Pancreas (tissue), 10 donors: ENCODE data around the gene PGAP6. TPM values are rescaled to one million over a fixed set of nuclear protein-coding genes. Genes with fewer than 3 reads are reported as not detected.
A peak's percentile ranks its signal among the peaks of the same experiment; 100 is the strongest.

Experiments
- ATAC-seq, 4 donors: fragments of 200-7000 bp; cut with Tn5 transposase; one replicate each; pipeline versions ENCODE4 v1.8.0 to v1.9.1; 2020; ENCODE audit warnings: mild to moderate bottlenecking in 4 of 4, moderate library complexity in 4 of 4
- DNase-seq, 6 donors: peaks; one replicate each; pipeline ENCODE4 v3.0.0-alpha.2; 2020
- FAIRE-seq: peaks from 2 replicates; lab custom pipeline; 2012; peaks lifted over from hg19 to GRCh38; lab: Jason Lieb, UNC
- H3K27ac ChIP-seq, 4 donors: fragments of 200-600 bp; sonication (generic); 1 replicate in 3 of 4; 2 replicates in 1 of 4; pipeline versions ENCODE4 v1.5.0 to v1.8.0; 2020
- H3K27me3 ChIP-seq, 4 donors: fragments of 200-600 bp; one replicate each; pipeline ENCODE4 v1.8.0; 2021
- H3K36me3 ChIP-seq, 3 donors: fragments of 200-600 bp; sonication (generic) in 1 of 3; one replicate each; pipeline versions ENCODE4 v1.5.0 to v1.8.0; 2020 to 2021
- H3K4me1 ChIP-seq, 3 donors: fragments of 200-600 bp; one replicate each; pipeline ENCODE4 v1.8.0; 2021
- H3K4me3 ChIP-seq, 4 donors: fragments of 200-600 bp; sonication (generic) in 2 of 4; one replicate each; pipeline versions ENCODE4 v1.5.0 to v1.8.0; 2020 to 2021
- H3K9me3 ChIP-seq, 4 donors: fragments of 200-600 bp; one replicate each; pipeline ENCODE4 v1.8.0; 2021
- WGBS, 2 donors: extraction: QIAGEN DNeasy Blood & Tissue Kit; methylation state at CpG; one replicate each; pipeline ENCODE4 v1.1.7; 2013; 5-methylcytosine and 5-hydroxymethylcytosine counted together
- intact Hi-C, 3 donors: fragments of 100-400 bp; cut with DNase I; formaldehyde crosslinking; loops; one replicate each; pipeline versions ENCODE4 v1.11.1 to v1.14.2; 2022
- polyA plus RNA-seq, 2 donors: library from polyadenylated mRNA; stranded (reverse); fragments of 200-250 nt; gene quantifications; one replicate each; pipeline ENCODE4 v1.2.3, GENCODE V29; 2013
- total RNA-seq, 6 donors: library from RNA; stranded (reverse); fragmentation: NEBNext Ultra II Directional in 4 of 6; extraction: Animal tissue kit (Norgen Biotek cat#: 25700) in 4 of 6; gene quantifications; one replicate each; pipeline versions ENCODE4 v1.2.1 to v1.2.4, GENCODE V29; 2021 to 2023
- TF ChIP-seq, protein P1 (sequence below), 4 donors: fragments of 200-600 bp; sonication (generic) in 3 of 4; IDR thresholded peaks; one replicate each; pipeline versions ENCODE4 v1.5.0 to v1.8.0; 2021; ENCODE audit warnings: antibody characterized with exemption in 4 of 4
- donor health status: healthy with polysubstance abuse.
- donor health status: DM: no; HTN: no; CAD: no; lungs with moderate emphysema.
- donor health status: DM: no; HTN: no; CAD: no.
- donor health status: control.
- donor health status: control.
- donor health status: Bipolar disorder and iron deficiency.
- donor health status: DM: yes; HTN: yes; CAD: no.
- donor health status: DM: no; HTN: no; CAD: no.
- donor health status: DM: no; HTN: no; CAD: no.
- donor health status: DM: yes; HTN: yes; CAD: no.

The PGAP6 gene
- total and polyA plus RNA-seq, 8 donors, result 53.1 to 88.5 (median 61.5) TPM

DNA sequence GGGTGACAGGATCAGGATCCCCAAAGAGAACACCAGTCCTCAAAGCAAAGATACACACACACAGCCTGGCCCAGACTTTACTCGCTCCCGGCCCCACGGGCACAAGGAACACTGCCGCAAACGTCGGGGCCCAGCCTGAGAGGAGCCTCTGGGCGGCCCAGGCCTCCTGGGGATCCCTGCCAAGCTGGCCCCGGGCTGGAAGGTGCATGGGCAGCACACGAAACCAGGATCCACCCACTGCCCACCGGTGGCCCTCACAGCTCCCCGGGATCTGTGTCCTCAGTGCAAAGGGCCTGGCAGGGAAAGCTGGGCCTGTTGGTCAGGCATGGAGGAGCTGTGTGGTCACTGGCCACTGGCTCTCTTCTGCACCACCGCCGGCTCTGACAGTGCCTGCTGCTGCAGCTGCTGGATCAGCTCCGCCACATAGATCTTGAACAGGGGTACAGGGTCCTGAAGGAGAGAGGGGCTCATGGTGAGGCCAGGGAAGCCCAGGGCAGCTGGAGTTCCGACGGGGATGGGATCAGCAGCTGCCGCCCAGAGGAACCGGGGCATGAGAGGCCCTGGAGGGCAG is 14.4 kb downstream of the PGAP6 start:
- peak in 1 of 6 donors; percentile 15 for DNase-seq
- H3K4me3 ChIP-seq, result no peak overlapping the region
- H3K4me1 ChIP-seq, result peaks cover 0 to 11% (median 6%) of the 10 kb centered on the region in 3 donors
- no peaks in the 10 kb centered on the region for H3K27me3 ChIP-seq
- 94 to 97% methylated on average over 17 to 18 of the region's 18 CpGs for WGBS, 2 donors
- intact Hi-C loops, result no loop called here
- FAIRE-seq, result no peak
- H3K9me3 ChIP-seq, result no peaks in the 10 kb centered on the region
- H3K27ac ChIP-seq, result no peak overlapping the region
- TF ChIP-seq, protein P1, sequence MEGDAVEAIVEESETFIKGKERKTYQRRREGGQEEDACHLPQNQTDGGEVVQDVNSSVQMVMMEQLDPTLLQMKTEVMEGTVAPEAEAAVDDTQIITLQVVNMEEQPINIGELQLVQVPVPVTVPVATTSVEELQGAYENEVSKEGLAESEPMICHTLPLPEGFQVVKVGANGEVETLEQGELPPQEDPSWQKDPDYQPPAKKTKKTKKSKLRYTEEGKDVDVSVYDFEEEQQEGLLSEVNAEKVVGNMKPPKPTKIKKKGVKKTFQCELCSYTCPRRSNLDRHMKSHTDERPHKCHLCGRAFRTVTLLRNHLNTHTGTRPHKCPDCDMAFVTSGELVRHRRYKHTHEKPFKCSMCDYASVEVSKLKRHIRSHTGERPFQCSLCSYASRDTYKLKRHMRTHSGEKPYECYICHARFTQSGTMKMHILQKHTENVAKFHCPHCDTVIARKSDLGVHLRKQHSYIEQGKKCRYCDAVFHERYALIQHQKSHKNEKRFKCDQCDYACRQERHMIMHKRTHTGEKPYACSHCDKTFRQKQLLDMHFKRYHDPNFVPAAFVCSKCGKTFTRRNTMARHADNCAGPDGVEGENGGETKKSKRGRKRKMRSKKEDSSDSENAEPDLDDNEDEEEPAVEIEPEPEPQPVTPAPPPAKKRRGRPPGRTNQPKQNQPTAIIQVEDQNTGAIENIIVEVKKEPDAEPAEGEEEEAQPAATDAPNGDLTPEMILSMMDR (IDR thresholded peaks at IDR 0.05), result no peak
- H3K36me3 ChIP-seq, result peaks cover 3 to 8% (median 4%) of the 10 kb centered on the region in 3 donors
- ATAC-seq, result no peak

DNA sequence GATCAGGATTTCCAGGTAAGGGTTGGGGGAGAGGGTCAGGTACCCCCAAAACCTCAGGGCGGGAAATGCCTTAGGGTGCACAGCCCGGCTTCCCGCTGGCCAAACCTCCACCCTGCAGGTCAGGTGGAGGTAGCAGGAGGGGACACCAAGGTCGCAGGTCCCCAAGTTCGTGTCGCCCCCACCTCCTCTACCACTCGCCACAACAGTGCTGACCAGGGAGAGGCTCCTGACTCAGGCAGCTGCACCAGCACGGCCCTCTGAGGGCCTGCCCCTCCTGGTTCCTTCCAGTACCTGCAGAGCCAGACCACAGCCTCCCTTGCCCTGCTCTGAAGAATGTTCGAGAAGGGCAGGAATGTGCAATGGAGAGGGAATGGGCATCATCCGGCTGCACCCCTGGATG is 15.3 kb downstream of the PGAP6 start:
- TF ChIP-seq, protein P1 (IDR thresholded peaks at IDR 0.05), result no peak
- FAIRE-seq (no peak), DNase-seq (peak in 1 of 6 donors; percentile 17), ATAC-seq (no peak)
- Histone ChIP-seq H3K36me3 (peaks cover 3 to 8% (median 4%) of the 10 kb centered on the region in 3 donors), H3K4me3 (no peak overlapping the region), H3K4me1 (peaks cover 0 to 11% (median 6%) of the 10 kb centered on the region in 3 donors), H3K9me3 (no peaks in the 10 kb centered on the region), H3K27me3 (no peaks in the 10 kb centered on the region), H3K27ac (no peak overlapping the region)
- 83 to 89% methylated on average over 10 of the region's 10 CpGs for WGBS, 2 donors
- intact Hi-C loops, result no loop called here

DNA sequence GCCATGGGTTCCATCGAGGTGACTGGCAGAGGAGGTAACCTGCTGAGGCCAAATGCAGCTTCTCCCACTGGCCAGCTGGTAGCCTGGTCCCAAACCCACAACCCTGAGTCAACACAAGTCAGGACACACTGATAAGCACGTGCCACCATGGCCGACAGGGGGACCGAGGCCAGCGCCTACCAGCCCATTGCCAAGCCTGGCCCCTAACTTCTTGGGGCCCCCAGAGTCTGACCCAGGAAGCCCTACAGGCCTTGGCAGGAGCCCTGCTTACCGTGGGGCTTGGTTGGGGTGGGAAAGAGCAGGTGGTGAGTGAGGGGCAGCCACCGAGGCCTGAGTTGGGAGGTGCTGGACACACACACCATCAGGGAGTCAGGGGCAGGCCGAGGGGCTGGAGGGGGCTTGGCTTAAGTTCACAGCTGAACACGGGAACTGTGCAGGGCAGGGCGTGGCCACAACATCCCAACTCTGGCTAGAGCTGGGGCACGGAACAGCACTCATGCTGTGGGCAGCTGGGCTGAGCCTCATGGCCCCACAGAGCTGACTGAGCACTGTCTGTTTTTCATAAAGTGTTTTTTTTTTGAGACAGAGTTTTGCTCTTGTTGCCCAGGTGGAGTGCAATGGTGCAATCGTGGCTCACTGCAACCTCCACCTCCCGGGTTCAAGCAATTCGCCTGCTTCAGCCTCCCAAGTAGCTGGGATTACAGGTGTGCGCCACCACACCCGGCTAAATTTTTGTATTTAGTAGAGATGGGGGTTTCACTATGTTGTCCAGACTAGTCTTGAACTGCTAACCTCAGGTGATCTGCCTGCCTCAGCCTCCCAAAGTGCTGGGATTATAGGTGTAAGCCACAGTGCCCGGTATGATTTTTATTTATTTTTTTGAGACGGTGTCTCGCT is 16.9 kb downstream of the PGAP6 start:
- no peak for FAIRE-seq
- DNase-seq, result peak in 4 of 6 donors; percentile 25 to 74 (median 48)
- H3K4me3 ChIP-seq, result no peak overlapping the region
- H3K4me1 ChIP-seq, result peaks cover 0 to 6% (median 0%) of the 10 kb centered on the region in 3 donors
- no peaks in the 10 kb centered on the region for H3K27me3 ChIP-seq
- TF ChIP-seq, protein P1 (IDR thresholded peaks at IDR 0.05), result no peak
- peak in 2 of 4 donors; percentile 16 to 17 for ATAC-seq
- H3K27ac ChIP-seq, result no peak overlapping the region
- no peaks in the 10 kb centered on the region for H3K9me3 ChIP-seq
- H3K36me3 ChIP-seq, result peaks cover 3 to 8% (median 4%) of the 10 kb centered on the region in 3 donors
- WGBS, 2 donors, result 55 to 57% methylated on average over 19 of the region's 19 CpGs
- intact Hi-C loops, result loop anchor here in 1 of 3 donors (5.0 kb wide), 1 partner anchor 258 kb away; no protein-coding TSS in a partner anchor

DNA sequence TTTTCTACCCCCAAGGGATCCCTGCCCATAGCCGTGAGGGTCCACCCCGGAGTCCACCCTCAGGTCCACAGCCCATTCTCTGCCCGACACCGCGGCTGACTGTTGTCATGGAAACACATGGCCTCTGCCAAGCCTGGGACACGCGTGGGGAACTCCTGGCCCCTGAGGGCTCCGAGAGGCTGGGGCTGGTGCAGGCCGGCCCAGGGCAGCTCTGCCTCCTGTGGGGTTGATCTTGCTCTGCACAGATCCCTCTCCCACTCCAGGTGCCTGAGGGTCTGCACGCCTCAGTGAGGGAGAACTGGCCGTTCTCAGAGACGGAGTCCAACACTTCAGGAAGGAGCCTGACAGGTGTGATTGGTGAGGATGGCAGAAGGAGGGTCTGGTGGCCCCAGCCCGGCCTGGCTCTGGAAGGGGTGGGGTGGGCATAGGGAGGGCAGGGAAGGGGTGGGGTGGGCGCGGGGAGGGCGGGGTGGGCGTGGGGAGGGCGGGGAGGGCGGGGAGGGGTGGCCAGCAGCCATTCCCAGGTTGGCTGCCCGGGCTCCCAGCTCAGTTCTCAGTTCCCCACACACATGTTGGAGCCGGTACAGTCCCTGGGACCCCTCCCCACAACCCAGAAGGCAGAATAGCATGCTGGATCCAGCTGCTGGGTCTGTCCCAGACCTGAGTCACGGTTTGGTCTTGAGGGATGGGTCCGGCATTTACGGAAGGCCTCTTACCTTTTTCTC is 17.9 kb downstream of the PGAP6 start:
- Histone ChIP-seq H3K4me3 (no peak overlapping the region), H3K27me3 (no peaks in the 10 kb centered on the region), H3K9me3 (no peaks in the 10 kb centered on the region), H3K4me1 (no peaks in the 10 kb centered on the region), H3K36me3 (peaks cover 3 to 8% (median 4%) of the 10 kb centered on the region in 3 donors), H3K27ac (no peak overlapping the region)
- TF ChIP-seq, protein P1 (IDR thresholded peaks at IDR 0.05), result no peak
- intact Hi-C loops, result loop anchor here in 1 of 3 donors (5.0 kb wide), 1 partner anchor 257 kb away; no protein-coding TSS in a partner anchor
- FAIRE-seq (no peak), DNase-seq (peak in 3 of 6 donors; percentile 39 to 67 (median 47)), ATAC-seq (no peak)
- WGBS, 2 donors, result 41 to 45% methylated on average over 16 to 24 of the region's 24 CpGs
